MG63 (cell line): ENCODE results near the gene WDR33. TPM values are rescaled to one million over a fixed set of nuclear protein-coding genes. Genes with fewer than 3 reads are reported as not detected.

Experiments
- DNase-seq: peaks from one replicate; pipeline ENCODE4 v3.0.0-alpha.2; 2020
- H3K27me3 ChIP-seq: fragments of 250-450 bp; sonication (Bioruptor Pico); 2 replicates; pipeline ENCODE4 v1.5.1; 2020; ENCODE audit warnings: mild to moderate bottlenecking, moderate library complexity
- H3K36me3 ChIP-seq: fragments of 250-450 bp; sonication (Bioruptor Pico); 2 replicates; pipeline ENCODE4 v1.5.1; 2020; ENCODE audit warnings: mild to moderate bottlenecking, moderate library complexity
- H3K4me3 ChIP-seq: fragments of 250-450 bp; sonication (Bioruptor Pico); 2 replicates; pipeline ENCODE4 v1.5.1; 2020; ENCODE audit warnings: mild to moderate bottlenecking, moderate library complexity
- H3K9me3 ChIP-seq: fragments of 250-450 bp; sonication (Bioruptor Pico); 2 replicates; pipeline ENCODE4 v1.5.1; 2020; ENCODE audit warnings: mild to moderate bottlenecking, moderate library complexity
- total RNA-seq: library from RNA; depleted of rRNA; stranded (reverse); fragments of >200 nt; shearing (Covaris generic); gene quantifications from 2 replicates; pipeline ENCODE4 v1.2.3, GENCODE V29; 2014; ENCODE audit warnings: low replicate concordance

WDR33 gene
- total RNA-seq, 1 experiment from 2014 or later = 21.9 TPM

DNA sequence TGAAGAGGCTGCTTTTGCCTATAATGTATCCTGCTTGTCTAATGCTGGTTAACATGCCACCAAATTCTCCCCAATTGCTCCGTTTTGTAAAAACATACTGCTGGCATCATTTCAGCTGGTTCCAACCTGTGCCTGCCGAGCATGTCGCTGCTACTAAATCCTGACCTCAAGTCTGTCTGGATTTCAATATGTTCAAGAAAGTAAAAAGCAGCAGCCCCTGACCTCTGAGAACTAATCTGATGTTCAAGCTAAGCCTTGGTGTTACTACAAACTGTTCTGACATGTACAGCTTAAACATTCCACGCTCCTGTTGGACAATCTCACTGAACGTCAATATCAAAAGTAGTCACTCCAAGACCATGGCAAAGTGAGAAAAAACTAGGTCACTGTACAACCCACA lies 63.4 kb downstream of the WDR33 start:
- no peak for DNase-seq
- Histone ChIP-seq H3K4me3 (no peak overlapping the region), H3K36me3 (peaks cover 34% of the 10 kb centered on the region), H3K9me3 (no peaks in the 10 kb centered on the region), H3K27me3 (no peaks in the 10 kb centered on the region)

DNA sequence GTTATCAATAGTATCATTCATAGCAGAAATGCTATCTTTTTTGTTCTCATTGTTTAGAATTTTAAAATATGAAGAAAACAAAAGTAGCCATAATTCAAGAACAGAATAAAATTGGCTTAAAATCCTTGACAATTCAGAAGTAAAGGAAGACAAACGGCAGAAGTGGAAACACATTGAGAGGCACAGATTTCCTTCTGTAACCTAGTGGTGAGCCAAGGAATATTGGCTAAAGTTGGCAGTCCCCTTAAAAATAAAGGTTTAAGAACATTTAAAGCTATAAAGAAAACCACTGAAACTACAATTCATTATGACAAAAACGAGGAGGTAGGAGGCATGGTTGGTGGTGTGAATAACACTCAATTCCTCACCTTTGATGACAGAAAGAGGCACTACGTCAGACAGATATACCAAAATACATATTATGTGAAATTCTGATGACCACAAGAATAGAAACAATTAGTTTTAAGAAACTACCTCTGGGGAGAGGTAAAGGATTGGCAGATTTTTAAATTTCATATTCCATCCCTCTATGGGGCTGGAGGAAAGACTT lies 67.4 kb downstream of the WDR33 start:
- Histone ChIP-seq H3K36me3 (peaks cover 37% of the 10 kb centered on the region), H3K9me3 (no peaks in the 10 kb centered on the region), H3K27me3 (no peaks in the 10 kb centered on the region), H3K4me3 (no peak overlapping the region)
- no peak for DNase-seq

DNA sequence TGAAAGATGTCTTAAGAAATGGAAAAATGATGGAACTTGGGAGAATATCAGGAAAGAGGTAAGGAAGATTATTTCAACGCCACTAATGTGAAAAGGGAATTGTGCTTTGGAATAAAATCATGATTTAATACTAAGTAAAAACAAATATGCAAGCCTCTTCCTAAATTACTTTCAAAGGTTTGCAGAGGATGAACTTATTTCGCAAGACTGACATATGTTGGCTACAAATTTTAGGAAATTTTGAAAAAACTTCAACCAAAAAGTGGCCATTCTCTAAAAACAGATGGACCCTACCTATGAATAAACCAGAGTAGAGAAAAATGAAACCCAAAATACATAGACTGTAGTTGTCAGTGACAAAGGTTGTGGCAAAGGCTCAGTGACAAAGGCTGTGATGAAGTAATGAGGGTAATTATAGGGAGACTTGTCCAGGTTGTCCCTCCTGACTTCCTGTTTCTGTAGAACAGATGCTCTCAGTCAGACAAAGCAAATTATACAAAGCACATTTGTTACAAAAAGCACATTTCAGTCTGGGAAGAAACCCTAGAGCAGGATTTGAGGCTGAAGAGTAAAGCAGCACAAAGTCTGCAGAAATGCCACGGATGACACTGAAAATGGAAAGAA lies 70.2 kb downstream of the WDR33 start:
- no peak overlapping the region for H3K4me3 ChIP-seq
- H3K9me3 ChIP-seq = no peaks in the 10 kb centered on the region
- peaks cover 43% of the 10 kb centered on the region for H3K36me3 ChIP-seq
- no peak for DNase-seq
- no peaks in the 10 kb centered on the region for H3K27me3 ChIP-seq

DNA sequence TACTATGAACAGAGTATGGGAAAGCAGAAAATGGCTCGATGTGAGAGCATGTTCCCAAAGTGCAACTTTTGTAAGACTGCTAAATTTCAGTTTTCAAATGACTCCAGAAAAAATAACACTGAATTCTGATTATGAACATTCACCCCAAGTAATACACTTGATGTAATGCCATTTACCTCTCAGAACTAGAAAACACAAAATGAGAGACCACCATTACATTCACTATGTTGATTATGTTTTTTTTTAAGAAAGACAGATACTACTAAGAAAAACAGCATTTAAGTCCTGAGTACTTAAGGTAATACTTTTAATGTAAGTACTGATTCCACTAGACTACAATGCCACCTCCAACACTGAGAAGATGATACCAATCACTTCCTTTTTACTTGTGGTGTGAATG lies 71.2 kb downstream of the WDR33 start:
- DNase-seq = no peak
- Histone ChIP-seq H3K4me3 (no peak overlapping the region), H3K9me3 (no peaks in the 10 kb centered on the region), H3K36me3 (peaks cover 36% of the 10 kb centered on the region), H3K27me3 (no peaks in the 10 kb centered on the region)

- no peak for DNase-seq
- H3K9me3 ChIP-seq = no peaks in the 10 kb centered on the region
Observed at GRCh38 chr2:127737892-127738291, 73.1 kb downstream of the WDR33 start.

DNA sequence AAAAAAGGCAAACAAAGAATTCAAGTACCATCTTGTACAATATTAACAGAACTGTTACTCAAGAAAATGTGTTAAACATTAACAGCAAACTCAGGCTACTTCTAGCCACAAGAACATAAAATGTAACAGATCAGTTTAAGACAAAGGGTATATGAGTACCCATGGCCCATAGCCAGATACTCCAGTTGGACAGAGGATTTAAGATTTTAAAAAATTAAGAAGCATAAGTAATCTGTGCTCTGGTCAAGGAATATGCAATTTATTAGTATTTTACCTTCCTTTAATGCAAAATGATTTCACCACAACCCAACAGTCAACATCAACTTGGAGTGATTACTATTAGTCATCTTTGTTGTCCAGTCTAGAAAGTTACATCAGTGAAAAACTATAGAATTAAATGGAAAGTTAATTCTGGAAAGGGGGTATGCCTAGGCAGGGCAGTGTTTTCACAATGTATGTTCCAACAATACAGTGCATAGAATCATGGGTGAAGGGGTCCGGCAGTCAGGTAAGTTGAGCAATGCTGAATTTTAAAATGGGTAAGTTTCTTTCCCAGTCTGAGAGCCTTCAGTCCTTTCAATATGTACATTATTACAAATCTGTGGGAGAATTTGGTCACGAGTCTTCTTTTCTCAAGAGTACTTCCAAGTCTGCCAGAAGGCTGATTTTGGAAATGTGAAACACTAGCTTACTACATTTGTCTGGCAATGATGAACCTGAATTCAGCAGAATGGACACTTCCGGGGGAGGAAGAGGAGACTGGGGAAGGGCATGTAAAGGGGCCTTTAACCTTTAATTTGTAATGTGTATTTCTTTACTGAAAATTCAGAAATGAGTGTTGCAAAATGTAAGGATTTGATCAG lies 75.2 kb downstream of the WDR33 start:
- no peak for DNase-seq
- H3K9me3 ChIP-seq = no peaks in the 10 kb centered on the region
- H3K36me3 ChIP-seq = peaks cover 32% of the 10 kb centered on the region
- H3K27me3 ChIP-seq = no peaks in the 10 kb centered on the region
- H3K4me3 ChIP-seq = no peak overlapping the region

More at GRCh38 chr2:127737892-127738291, 73.1 kb downstream of the WDR33 start:
- H3K4me3 ChIP-seq = no peak overlapping the region
- H3K36me3 ChIP-seq = peaks cover 34% of the 10 kb centered on the region
- H3K27me3 ChIP-seq = no peaks in the 10 kb centered on the region

DNA sequence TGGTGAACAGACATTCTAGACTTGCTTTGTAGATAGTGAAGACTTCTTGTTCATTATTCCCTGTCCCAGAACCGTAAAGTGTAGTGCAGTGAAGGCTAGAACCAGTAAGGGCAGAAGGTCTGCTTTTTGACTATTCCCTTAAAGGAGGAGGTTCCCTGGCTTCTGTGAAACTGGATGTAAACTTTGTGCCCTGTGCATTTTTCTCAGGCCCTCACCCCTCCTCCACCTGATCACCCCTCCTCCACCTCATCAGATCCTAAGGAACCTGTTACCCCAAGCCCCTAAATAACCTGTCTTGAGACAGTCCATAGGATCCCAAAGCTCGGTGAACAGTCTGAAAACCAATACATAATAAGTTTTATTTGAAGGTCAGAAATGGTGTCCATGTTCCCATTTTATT lies 75.9 kb downstream of the WDR33 start:
- Histone ChIP-seq H3K9me3 (no peaks in the 10 kb centered on the region), H3K36me3 (peaks cover 27% of the 10 kb centered on the region), H3K4me3 (no peak overlapping the region), H3K27me3 (no peaks in the 10 kb centered on the region)
- no peak for DNase-seq

DNA sequence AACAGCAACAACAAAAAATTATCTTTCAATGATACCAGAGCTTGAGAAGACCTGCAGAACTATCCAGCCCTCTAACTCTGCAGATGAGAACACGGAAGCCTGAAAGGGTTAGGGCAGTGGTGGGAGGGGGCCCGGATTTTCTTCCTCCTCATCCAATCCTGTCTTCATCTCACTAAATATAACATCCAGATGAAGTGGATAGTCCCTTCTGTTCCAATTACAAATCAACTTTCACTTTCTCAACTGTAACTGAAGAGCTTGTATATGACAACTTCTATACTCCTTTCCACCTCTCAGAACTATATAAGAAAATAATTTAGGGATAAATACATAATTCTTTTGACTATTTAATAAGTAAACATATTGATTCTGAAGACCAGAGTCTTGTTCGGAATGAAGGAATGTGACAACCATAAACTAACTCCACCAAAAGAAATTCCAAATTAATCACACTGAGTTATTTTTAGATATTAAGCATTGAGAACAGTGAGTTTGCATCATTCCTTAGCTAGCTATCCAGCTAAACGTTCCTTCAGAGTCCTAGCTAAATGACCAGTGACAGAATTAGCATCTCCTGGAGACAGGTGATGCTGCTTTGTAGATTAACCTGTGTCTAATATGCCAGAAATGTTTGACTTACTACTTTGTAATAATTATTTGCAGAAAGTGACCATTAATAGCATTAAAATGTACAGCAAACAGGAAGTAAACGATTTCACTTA lies 77.0 kb downstream of the WDR33 start:
- no peak for DNase-seq
- H3K27me3 ChIP-seq = no peaks in the 10 kb centered on the region
- H3K4me3 ChIP-seq = no peak overlapping the region
- peaks cover 22% of the 10 kb centered on the region for H3K36me3 ChIP-seq
- H3K9me3 ChIP-seq = no peaks in the 10 kb centered on the region

DNA sequence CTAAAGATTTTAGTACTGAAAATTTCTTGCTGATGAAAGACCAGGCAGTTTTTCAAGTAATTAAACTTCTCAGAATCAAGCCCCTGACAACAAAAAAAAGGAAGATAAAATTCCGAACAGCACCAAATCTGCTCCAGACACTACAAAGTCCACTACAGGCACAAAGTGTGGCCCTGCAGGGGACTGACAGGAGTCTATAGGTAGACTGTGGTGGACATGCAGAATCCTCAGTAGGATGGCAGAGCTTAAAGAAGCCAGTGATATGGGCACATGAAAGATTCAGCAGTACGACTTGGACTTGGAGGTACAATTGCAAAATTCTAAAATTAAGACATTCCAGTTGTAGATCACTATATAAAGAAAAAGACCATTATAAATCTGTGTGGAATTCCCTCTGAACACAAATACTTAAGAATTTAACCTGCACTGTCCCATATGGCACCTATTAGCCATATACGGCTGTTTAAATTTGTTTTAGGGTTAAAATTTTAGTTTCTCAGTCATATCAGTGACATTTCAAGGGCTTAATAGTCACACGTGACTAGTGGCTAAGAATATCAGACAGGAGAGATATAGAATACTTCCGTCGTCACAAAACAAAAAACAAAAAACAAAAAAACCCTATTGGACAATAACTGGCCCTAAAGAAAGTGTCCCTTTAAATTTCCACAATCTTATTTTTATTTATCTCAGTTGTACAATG lies 77.7 kb downstream of the WDR33 start:
- Histone ChIP-seq H3K27me3 (no peaks in the 10 kb centered on the region), H3K9me3 (no peaks in the 10 kb centered on the region), H3K4me3 (no peak overlapping the region), H3K36me3 (peaks cover 21% of the 10 kb centered on the region)
- DNase-seq = no peak

DNA sequence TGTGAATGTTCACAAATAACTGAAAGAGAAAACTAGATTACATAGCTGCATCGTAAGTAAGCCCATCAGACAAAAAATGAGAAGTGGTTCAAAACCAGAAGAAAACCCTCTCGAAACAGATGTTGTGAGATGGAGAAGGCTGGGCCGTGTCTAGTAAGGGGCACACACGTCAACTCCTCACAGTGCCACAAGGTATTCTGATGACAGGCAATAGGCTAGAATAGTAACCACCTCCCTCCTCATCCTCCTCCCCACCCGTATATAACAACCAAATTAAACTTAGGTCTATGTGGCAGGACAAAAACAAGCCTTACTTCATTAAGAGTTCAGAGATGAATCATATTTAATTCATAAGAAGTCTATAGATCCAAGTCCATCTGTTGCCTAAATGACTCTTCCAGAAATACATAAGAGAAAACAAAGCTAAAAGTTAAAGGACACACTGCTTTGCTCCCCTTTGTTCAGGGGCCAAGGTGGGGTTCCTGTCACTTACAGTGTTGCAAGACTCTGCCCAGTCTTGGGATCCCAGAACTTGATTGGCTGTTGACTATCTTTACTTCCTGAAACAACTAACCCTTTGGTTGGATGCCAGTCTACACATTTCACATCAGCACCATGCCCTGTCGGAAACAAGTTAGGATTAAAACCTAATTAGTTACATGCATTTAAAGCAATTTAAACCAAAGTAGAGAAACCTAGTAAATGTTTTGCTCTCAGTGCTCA lies 84.7 kb downstream of the WDR33 start:
- Histone ChIP-seq H3K9me3 (no peaks in the 10 kb centered on the region), H3K4me3 (no peak overlapping the region), H3K36me3 (peaks cover 46% of the 10 kb centered on the region), H3K27me3 (no peaks in the 10 kb centered on the region)
- DNase-seq = no peak

GRCh38 chr2:127722807-127723206 lies 88.2 kb downstream of the WDR33 start:
- no peak overlapping the region for H3K4me3 ChIP-seq
- H3K27me3 ChIP-seq = no peaks in the 10 kb centered on the region
- no peak for DNase-seq
- no peaks in the 10 kb centered on the region for H3K9me3 ChIP-seq
- H3K36me3 ChIP-seq = peaks cover 69% of the 10 kb centered on the region

GRCh38 chr2:127721978-127722355 lies 89.0 kb downstream of the WDR33 start:
- peaks cover 70% of the 10 kb centered on the region for H3K36me3 ChIP-seq
- DNase-seq = no peak
- no peaks in the 10 kb centered on the region for H3K27me3 ChIP-seq
- H3K9me3 ChIP-seq = no peaks in the 10 kb centered on the region
- H3K4me3 ChIP-seq = no peak overlapping the region

DNA sequence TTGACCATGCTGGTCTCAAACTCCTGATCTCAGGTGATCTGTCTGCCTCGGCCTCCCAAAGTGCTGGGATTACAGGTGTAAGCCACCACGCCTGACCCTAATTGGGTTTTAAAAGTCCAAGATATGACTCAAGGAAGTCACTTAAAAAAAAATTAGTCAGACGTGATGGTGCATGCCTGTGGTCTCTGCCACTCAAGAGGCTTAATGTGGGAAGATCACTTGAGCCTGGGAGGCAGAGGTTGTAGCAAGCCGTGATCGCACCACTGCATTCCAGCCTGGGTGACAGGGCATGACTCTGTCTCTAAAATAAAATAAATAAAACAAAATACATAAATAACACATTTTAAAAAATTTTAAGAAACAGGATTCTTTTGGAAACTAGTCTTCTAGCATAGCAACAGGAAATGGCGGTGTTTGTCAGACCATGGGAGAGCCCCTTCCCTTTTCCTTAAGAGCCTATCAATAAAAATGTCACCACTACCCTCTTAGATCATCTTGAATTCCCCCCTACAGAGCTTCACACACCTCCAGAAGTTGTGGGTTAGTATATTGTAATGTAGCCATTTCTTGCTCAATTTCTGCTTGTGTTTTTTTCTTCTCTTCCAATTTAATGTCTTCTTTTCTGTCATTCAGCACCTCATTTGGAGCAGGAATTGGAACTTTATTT lies 89.5 kb downstream of the WDR33 start:
- DNase-seq = no peak
- no peak overlapping the region for H3K4me3 ChIP-seq
- no peaks in the 10 kb centered on the region for H3K27me3 ChIP-seq
- peaks cover 75% of the 10 kb centered on the region for H3K36me3 ChIP-seq
- no peaks in the 10 kb centered on the region for H3K9me3 ChIP-seq

DNA sequence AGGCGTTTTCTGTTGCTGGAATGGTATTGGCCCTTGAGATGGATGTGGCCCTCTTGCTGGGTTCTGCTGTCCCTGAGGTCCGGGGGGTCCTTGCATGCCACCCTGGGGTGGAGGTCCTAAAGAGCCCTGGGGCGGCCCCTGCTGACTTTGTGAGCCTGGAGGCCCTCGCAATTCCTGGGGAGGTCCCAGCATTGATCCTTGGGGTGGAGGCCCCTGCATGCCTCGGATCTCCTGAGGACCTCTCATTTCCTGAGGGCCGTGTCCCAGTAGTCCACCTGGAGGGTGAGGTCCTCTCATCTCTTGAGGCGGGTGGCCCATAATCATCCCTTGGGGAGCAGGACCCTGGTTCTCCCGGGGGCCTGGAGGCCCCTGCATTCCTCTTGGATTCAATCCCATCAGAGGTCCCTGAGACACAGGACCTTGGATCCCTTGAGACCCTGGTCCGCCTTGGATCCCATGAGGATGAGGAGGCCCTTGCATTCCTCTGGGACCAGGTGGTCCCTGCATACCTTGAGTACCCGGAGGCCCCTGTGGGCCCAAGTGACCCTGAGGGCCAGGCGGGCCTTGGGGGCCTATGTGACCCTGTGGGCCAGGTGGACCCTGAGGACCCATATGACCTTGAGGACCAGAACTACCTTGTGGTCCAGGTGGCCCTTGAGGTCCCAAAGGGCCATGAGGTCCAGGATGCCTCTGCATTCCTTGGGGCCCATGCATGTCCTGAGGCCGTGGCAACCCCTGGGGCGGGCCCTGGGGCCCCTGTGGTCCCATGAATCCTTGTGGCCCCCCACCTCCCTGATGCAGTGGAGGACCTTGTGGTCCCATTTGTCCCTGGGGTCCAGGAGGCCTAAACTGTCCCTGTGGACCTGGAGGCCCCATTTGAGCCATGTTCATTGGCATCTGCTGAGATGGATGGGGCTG lies 91.4 kb downstream of the WDR33 start:
- Histone ChIP-seq H3K27me3 (no peaks in the 10 kb centered on the region), H3K4me3 (no peak overlapping the region), H3K9me3 (no peaks in the 10 kb centered on the region), H3K36me3 (peaks cover 71% of the 10 kb centered on the region)
- no peak for DNase-seq

- Histone ChIP-seq H3K36me3 (peaks cover 72% of the 10 kb centered on the region), H3K9me3 (no peaks in the 10 kb centered on the region), H3K4me3 (no peak overlapping the region), H3K27me3 (no peaks in the 10 kb centered on the region)
- DNase-seq = no peak
Observed at GRCh38 chr2:127718271-127718670, 92.7 kb downstream of the WDR33 start.
